Measurements from ENCODE around the gene AGAP1. TPM values are rescaled to one million over a fixed set of nuclear protein-coding genes. Genes with fewer than 3 reads are reported as not detected.

AGAP1 gene
- total RNA-seq, 1 experiment from 2014 or later = 25.8 TPM

DNA sequence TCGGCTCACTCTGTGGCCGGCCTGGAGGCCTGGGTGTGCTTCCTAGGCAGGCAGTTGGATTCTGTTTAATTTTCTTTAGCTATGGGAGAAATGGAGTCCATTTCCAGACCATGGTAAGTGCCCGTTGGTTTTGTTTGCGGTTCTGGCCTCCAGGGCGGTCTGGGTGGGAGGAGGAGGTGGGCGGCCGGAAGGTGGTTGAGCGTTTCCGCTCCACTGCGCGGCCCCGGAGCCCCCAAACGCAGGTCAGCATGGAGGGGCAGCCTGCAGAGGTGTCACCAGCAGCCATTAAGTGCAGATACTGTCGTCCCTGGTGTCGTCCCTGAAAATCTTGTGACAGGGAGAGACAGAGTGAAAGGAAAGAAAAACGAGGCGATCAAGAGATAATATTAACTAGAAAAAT lies 370.5 kb downstream of the AGAP1 start:
- no peak overlapping the region for H2BK5ac ChIP-seq (ENCODE audit: insufficient read length, low read length)
- Mint-ChIP-seq H3K4me1 (peaks cover 34 to 50% of the 10 kb centered on the region in 2 experiments), H3K27me3 (ENCODE audit: low read depth) (no peaks in the 10 kb centered on the region), H3K27ac (peak overlapping the region in 1 of 3 experiments; percentile 39; a peak in 2 of 7 replicates), H3K9me3 (no peaks in the 10 kb centered on the region), H3K36me3 (ENCODE audit: insufficient read depth in 1 of 3, low read depth in 3 of 3) (no peaks in the 10 kb centered on the region; a peak in 1 of 7 replicates), H3K4me3 (no peak overlapping the region)
- no peak for DNase-seq
- H3K4me1 ChIP-seq (ENCODE audit: insufficient read depth, low read length) = peaks cover 9% of the 10 kb centered on the region; the same call in 1 of the 2 replicates
- H2BK120ac ChIP-seq (ENCODE audit: low read depth, low read length, poor library complexity, severe bottlenecking) = no peak overlapping the region
- TF ChIP-seq, protein P1, sequence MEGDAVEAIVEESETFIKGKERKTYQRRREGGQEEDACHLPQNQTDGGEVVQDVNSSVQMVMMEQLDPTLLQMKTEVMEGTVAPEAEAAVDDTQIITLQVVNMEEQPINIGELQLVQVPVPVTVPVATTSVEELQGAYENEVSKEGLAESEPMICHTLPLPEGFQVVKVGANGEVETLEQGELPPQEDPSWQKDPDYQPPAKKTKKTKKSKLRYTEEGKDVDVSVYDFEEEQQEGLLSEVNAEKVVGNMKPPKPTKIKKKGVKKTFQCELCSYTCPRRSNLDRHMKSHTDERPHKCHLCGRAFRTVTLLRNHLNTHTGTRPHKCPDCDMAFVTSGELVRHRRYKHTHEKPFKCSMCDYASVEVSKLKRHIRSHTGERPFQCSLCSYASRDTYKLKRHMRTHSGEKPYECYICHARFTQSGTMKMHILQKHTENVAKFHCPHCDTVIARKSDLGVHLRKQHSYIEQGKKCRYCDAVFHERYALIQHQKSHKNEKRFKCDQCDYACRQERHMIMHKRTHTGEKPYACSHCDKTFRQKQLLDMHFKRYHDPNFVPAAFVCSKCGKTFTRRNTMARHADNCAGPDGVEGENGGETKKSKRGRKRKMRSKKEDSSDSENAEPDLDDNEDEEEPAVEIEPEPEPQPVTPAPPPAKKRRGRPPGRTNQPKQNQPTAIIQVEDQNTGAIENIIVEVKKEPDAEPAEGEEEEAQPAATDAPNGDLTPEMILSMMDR (conservative IDR thresholded peaks at IDR 0.05) = no peak
- no peak overlapping the region for H2BK15ac ChIP-seq (ENCODE audit: low read depth, low read length)
- H2BK20ac ChIP-seq (ENCODE audit: low read depth, low read length, poor library complexity, severe bottlenecking) = no peak overlapping the region
- no peak overlapping the region for H3K9ac ChIP-seq (ENCODE audit: extremely low read depth, insufficient read length, low read length)
- H2BK12ac ChIP-seq (ENCODE audit: insufficient read length, low read depth, low read length) = no peak overlapping the region
- H2AFZ ChIP-seq (ENCODE audit: low read length) = no peak overlapping the region
- no peak overlapping the region for H2AK5ac ChIP-seq (ENCODE audit: insufficient read length, low read length)
- no peak overlapping the region for H3K18ac ChIP-seq (ENCODE audit: insufficient read length, low read depth, low read length)
- no peaks in the 10 kb centered on the region for H4K20me1 ChIP-seq (ENCODE audit: control insufficient read depth, insufficient read depth, insufficient read length)
- no peaks in the 10 kb centered on the region for H3K79me2 ChIP-seq (ENCODE audit: insufficient read depth, low read length)
- no peak overlapping the region for H3T11ph ChIP-seq (ENCODE audit: low read length)
- H3K23ac ChIP-seq (ENCODE audit: insufficient read length, low read depth, low read length) = no peak overlapping the region
- H3K9me3 ChIP-seq (ENCODE audit: control insufficient read depth, low read depth, low read length) = no peaks in the 10 kb centered on the region
- no peak overlapping the region for H3K27ac ChIP-seq (ENCODE audit: insufficient read length, low read depth, low read length)
- H3K23me2 ChIP-seq (ENCODE audit: insufficient read length, low read depth, low read length, poor library complexity, severe bottlenecking) = no peaks in the 10 kb centered on the region
- no peak overlapping the region for H4K5ac ChIP-seq (ENCODE audit: insufficient read length, low read depth, low read length)
- WGBS (ENCODE audit: extremely low coverage, insufficient read length, low lambda C conversion rate) = no CpG with 5 or more reads among the region's 17 CpGs
- no peak overlapping the region for H4K91ac ChIP-seq (ENCODE audit: insufficient read length, low read depth, low read length)
- H3K14ac ChIP-seq (ENCODE audit: insufficient read depth, low read length) = no peak overlapping the region
- no peak overlapping the region for H3K4me2 ChIP-seq (ENCODE audit: insufficient read depth, insufficient read length, low read length)
- H3K79me1 ChIP-seq (ENCODE audit: insufficient read depth, low read depth, low read length, poor library complexity, severe bottlenecking) = no peaks in the 10 kb centered on the region
- H3K27me3 ChIP-seq (ENCODE audit: insufficient read depth, low read length) = no peaks in the 10 kb centered on the region
- H3K56ac ChIP-seq (ENCODE audit: insufficient read length, low read depth, low read length) = no peak overlapping the region
- H3K4ac ChIP-seq (ENCODE audit: low read depth, low read length) = no peak overlapping the region
- no peak overlapping the region for H4K8ac ChIP-seq (replicated peaks; ENCODE audit: insufficient read length, low read depth, low read length)

Measured in H9 (cell line).